BJ (cell line): ENCODE data around the gene TLCD4. TPM values are rescaled to one million over a fixed set of nuclear protein-coding genes. Genes with fewer than 3 reads are reported as not detected.

Experiments used
- CTCF ChIA-PET: fragments of 350-600 bp; formaldehyde crosslinking; extraction: SDS; loops from one replicate; lab custom pipeline; 2021; ENCODE audit warnings: antibody characterized with exemption, inconsistent platforms; lab: Yijun Ruan, JAX
- POLR2A ChIA-PET: fragments of 300-600 bp; sonication (Branson Sonifier 250); formaldehyde crosslinking; extraction: SDS; loops from one replicate; lab custom pipeline; 2021; ENCODE audit warnings: antibody characterized with exemption; lab: Charles Lee
- DNase-seq: peaks from one replicate; pipeline ENCODE4 v3.0.0-alpha.2; 2011; ENCODE audit warnings: low read depth
- H3K27me3 ChIP-seq: 2 replicates; pipeline ENCODE4 v1.6.0; 2011; ENCODE audit warnings: low read length; ENCODE audit not compliant: control insufficient read depth, insufficient read depth
- H3K36me3 ChIP-seq: 2 replicates; pipeline ENCODE4 v1.5.1; 2011; ENCODE audit warnings: low read length; ENCODE audit not compliant: control insufficient read depth, insufficient read depth
- H3K4me3 ChIP-seq: 2 replicates; pipeline ENCODE4 v1.5.1; 2011; ENCODE audit warnings: low read depth, mild to moderate bottlenecking, control low read depth, low read length
- CTCF ChIP-seq: IDR thresholded peaks from 2 replicates; pipeline ENCODE4 v1.5.1; 2011; ENCODE audit warnings: low read depth, mild to moderate bottlenecking, control low read depth, inconsistent platforms, low read length, moderate library complexity; ENCODE audit not compliant: insufficient read depth
- polyA plus RNA-seq: library from polyadenylated mRNA; depleted of rRNA; stranded (reverse); fragments of >200 nt; gene quantifications from 2 replicates; pipeline ENCODE4 v1.2.3, GENCODE V29; 2011

Gene TLCD4
- polyA plus RNA-seq, 1 experiment: 0.09 TPM

DNA sequence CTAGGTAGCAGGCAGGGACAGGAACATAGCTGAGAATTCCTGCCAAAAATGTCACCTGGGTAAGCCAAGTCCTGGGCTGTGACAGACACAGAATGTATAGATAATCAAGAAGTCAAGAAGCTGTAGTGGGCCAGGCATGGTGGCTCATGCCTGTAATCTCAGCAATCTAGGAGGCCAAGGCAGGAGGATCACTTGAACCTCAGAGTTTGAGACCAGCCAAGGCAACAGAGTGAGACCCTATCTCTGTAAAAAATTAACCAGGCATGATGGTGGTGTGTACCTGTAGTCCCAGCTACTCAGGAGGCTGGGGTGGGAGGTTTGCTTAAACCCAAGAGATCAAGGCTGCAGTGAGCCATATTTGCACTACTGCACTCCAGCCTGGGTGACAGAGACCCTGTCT, 41.1 kb upstream of the TLCD4 start:
- no peak for DNase-seq
- ChIA-PET POLR2A (no interaction called here), CTCF (interaction anchor here (1.7 kb wide), 1 partner anchor 8 kb away, joined by 11 read pairs; no protein-coding TSS in a partner anchor)
- TF ChIP-seq CTCF: no peak
- Histone ChIP-seq H3K27me3 (peaks cover 2% of the 10 kb centered on the region), H3K4me3 (no peak overlapping the region), H3K36me3 (no peaks in the 10 kb centered on the region)

- no peak for TF ChIP-seq CTCF
- POLR2A ChIA-PET: no interaction called here
- H3K4me3 ChIP-seq: no peak overlapping the region
- H3K27me3 ChIP-seq: peaks cover 2% of the 10 kb centered on the region
- CTCF ChIA-PET: no interaction called here
- no peaks in the 10 kb centered on the region for H3K36me3 ChIP-seq
- no peak for DNase-seq
These were observed 36.7 kb upstream of the TLCD4 start for GRCh38 chr1:95080446-95080845.

- DNase-seq: no peak
- H3K36me3 ChIP-seq: no peaks in the 10 kb centered on the region
- ChIA-PET CTCF (no interaction called here), POLR2A (no interaction called here)
- H3K4me3 ChIP-seq: no peak overlapping the region
- H3K27me3 ChIP-seq: peaks cover 2% of the 10 kb centered on the region
- TF ChIP-seq CTCF: no peak
These were observed 36.3 kb upstream of the TLCD4 start for GRCh38 chr1:95080879-95081278.

- POLR2A ChIA-PET: no interaction called here
- CTCF ChIA-PET: interaction anchor here (0.6 to 3.3 kb wide), 12 partner anchors 8 to 1759 kb away, joined by 3 to 17 read pairs (median 6); partner anchors contain the start of genes ALG14 and RWDD3
- H3K36me3 ChIP-seq: no peaks in the 10 kb centered on the region
- TF ChIP-seq CTCF: peak; percentile 59
- no peak overlapping the region for H3K4me3 ChIP-seq
- no peak for DNase-seq
- no peaks in the 10 kb centered on the region for H3K27me3 ChIP-seq
These were observed 32.6 kb upstream of the TLCD4 start for GRCh38 chr1:95084317-95085176.

DNA sequence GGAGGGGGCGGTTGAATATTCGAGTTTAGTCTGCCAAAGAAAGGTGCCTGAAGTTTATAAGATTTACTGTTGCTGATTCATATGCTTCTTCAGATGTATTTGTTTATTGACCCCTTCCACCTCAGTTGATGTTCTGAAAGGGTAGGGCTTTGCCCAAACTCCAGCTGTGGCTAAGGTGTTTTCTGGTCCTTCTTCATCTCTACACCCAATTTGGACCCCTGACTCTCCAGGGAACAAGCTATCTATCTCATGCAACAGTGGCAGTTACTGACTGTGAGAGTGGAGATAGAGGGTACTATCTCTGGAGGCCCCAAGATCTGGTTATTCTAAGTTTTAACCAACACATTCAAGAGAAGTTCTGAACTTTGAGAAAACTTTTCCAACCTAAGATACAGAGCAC, 31.8 kb upstream of the TLCD4 start:
- ChIA-PET POLR2A (no interaction called here), CTCF (interaction anchor here (1.3 to 3.3 kb wide), 6 partner anchors 9 to 30 kb away, joined by 3 to 17 read pairs (median 7); partner anchors contain the start of gene ALG14)
- Histone ChIP-seq H3K27me3 (no peaks in the 10 kb centered on the region), H3K36me3 (no peaks in the 10 kb centered on the region), H3K4me3 (no peak overlapping the region)
- no peak for DNase-seq
- TF ChIP-seq CTCF: no peak
